Lung (tissue), 12 donors: ENCODE results near the gene LEMD2. TPM values are rescaled to one million over a fixed set of nuclear protein-coding genes. Genes with fewer than 3 reads are reported as not detected.

ENCODE experiments used
- ATAC-seq: fragments of 200-7000 bp; cut with Tn5 transposase; one replicate; pipeline ENCODE4 v1.9.1; 2020; ENCODE audit warnings: moderate number of reproducible peaks; ENCODE audit not compliant: insufficient read depth, low FRiP score
- DNase-seq, 3 donors: peaks; one replicate each; pipeline ENCODE4 v3.0.0-alpha.2; 2013 to 2017
- H3K27ac ChIP-seq, 2 donors: one replicate each; pipeline ENCODE4 v1.5.1; 2013; ENCODE audit warnings: mild to moderate bottlenecking in 2 of 2, moderate library complexity in 2 of 2, control low read depth in 1 of 2, inconsistent platforms in 1 of 2, low read depth in 1 of 2, low read length in 1 of 2
- H3K27me3 ChIP-seq, 3 donors: one replicate each; pipeline ENCODE4 v1.5.1; 2013; ENCODE audit warnings: low read length in 2 of 3; ENCODE audit not compliant: control insufficient read depth in 3 of 3, insufficient read depth in 3 of 3
- H3K36me3 ChIP-seq, 4 donors: one replicate each; pipeline ENCODE4 v1.5.1; 2013; ENCODE audit warnings: low read length in 4 of 4, mild to moderate bottlenecking in 1 of 4, moderate library complexity in 1 of 4; ENCODE audit not compliant: control insufficient read depth in 4 of 4, insufficient read depth in 4 of 4
- H3K4me1 ChIP-seq, 5 donors: one replicate each; pipeline ENCODE4 v1.5.1; 2013; ENCODE audit warnings: low read length in 5 of 5, mild to moderate bottlenecking in 2 of 5, moderate library complexity in 1 of 5; ENCODE audit not compliant: control insufficient read depth in 5 of 5, insufficient read depth in 5 of 5
- H3K4me3 ChIP-seq: one replicate; pipeline ENCODE4 v1.5.1; 2013; ENCODE audit warnings: mild to moderate bottlenecking, control low read depth, moderate library complexity
- H3K9ac ChIP-seq, 2 donors: one replicate each; pipeline ENCODE4 v1.5.1; 2013; ENCODE audit warnings: low read length in 2 of 2, control low read depth in 1 of 2; ENCODE audit not compliant: insufficient read depth in 1 of 2
- H3K9me3 ChIP-seq, 4 donors: one replicate each; pipeline ENCODE4 v1.5.1; 2013; ENCODE audit warnings: low read length in 3 of 4, mild to moderate bottlenecking in 1 of 4, moderate library complexity in 1 of 4; ENCODE audit not compliant: control insufficient read depth in 4 of 4, insufficient read depth in 3 of 4
- CTCF ChIP-seq: IDR thresholded peaks from 2 replicates; pipeline ENCODE4 v1.5.1; 2012; ENCODE audit warnings: mild to moderate bottlenecking; ENCODE audit errors: control extremely low read depth, extremely low read depth
- WGBS, 2 donors: extraction: QIAGEN DNeasy Blood & Tissue Kit; methylation state at CpG; one replicate each; pipeline ENCODE4 v1.1.7; 2013; 5-methylcytosine and 5-hydroxymethylcytosine counted together
- polyA plus RNA-seq, 2 donors: library from polyadenylated mRNA; stranded (reverse); fragments of 200-250 nt; gene quantifications; one replicate each; pipeline ENCODE4 v1.2.1, GENCODE V29; 2013
- total RNA-seq, 2 donors: library from RNA; depleted of rRNA in 1 of 2; stranded (reverse); fragments of >200 nt in 1 of 2; gene quantifications; one replicate each; pipeline ENCODE4 v1.2.1, GENCODE V29; 2014 to 2021
- donor health status: control.
- donor health status: control.
- donor health status: Bipolar disorder and iron deficiency.
- donor health status: healthy.
- donor health status: DM: yes; HTN: yes; CAD: no.

LEMD2 gene
- total and polyA plus RNA-seq, 4 donors: 52.1 to 63.6 (median 54.5) TPM

- H3K4me1 ChIP-seq: no peaks in the 10 kb centered on the region
- H3K9me3 ChIP-seq: no peaks in the 10 kb centered on the region
- WGBS, 2 donors: 77 to 82% methylated on average over 7 of the region's 7 CpGs
- H3K4me3 ChIP-seq: no peak overlapping the region
- H3K9ac ChIP-seq: no peak overlapping the region
- ATAC-seq (no peak), DNase-seq (no peak)
- no peaks in the 10 kb centered on the region for H3K27me3 ChIP-seq
- peaks cover 0 to 4% (median 0%) of the 10 kb centered on the region in 4 donors for H3K36me3 ChIP-seq
- TF ChIP-seq CTCF: no peak
- peak overlapping the region in 1 of 2 donors; percentile 61 for H3K27ac ChIP-seq
Measured at GRCh38 chr6:33731035-33731434, 57.9 kb downstream of the LEMD2 start.

- Histone ChIP-seq H3K4me1 (no peaks in the 10 kb centered on the region), H3K27ac (peak overlapping the region in 1 of 2 donors; percentile 61), H3K27me3 (no peaks in the 10 kb centered on the region), H3K9ac (no peak overlapping the region), H3K36me3 (peaks cover 0 to 4% (median 0%) of the 10 kb centered on the region in 4 donors), H3K4me3 (no peak overlapping the region), H3K9me3 (no peaks in the 10 kb centered on the region)
- WGBS, 2 donors: 77 to 82% methylated on average over 10 of the region's 10 CpGs
- DNase-seq (no peak), ATAC-seq (no peak)
- no peak for TF ChIP-seq CTCF
Measured at GRCh38 chr6:33730611-33731010, 58.3 kb downstream of the LEMD2 start.

- Histone ChIP-seq H3K36me3 (no peaks in the 10 kb centered on the region), H3K4me1 (peaks cover 0 to 7% (median 3%) of the 10 kb centered on the region in 5 donors), H3K9me3 (no peaks in the 10 kb centered on the region), H3K27me3 (no peaks in the 10 kb centered on the region), H3K9ac (no peak overlapping the region), H3K27ac (peak overlapping the region in 1 of 2 donors; percentile 81), H3K4me3 (no peak overlapping the region)
- WGBS, 2 donors: 91 to 96% methylated on average over 6 of the region's 6 CpGs
- DNase-seq (no peak), ATAC-seq (no peak)
- TF ChIP-seq CTCF: no peak
Measured at GRCh38 chr6:33729059-33729458, 59.9 kb downstream of the LEMD2 start.

- WGBS, 2 donors: 87% methylated on average over 11 of the region's 11 CpGs
- TF ChIP-seq CTCF: no peak
- Histone ChIP-seq H3K4me3 (no peak overlapping the region), H3K27ac (peak overlapping the region in 1 of 2 donors; percentile 81), H3K9ac (no peak overlapping the region), H3K36me3 (no peaks in the 10 kb centered on the region), H3K4me1 (peaks cover 0 to 13% (median 9%) of the 10 kb centered on the region in 5 donors), H3K9me3 (no peaks in the 10 kb centered on the region), H3K27me3 (no peaks in the 10 kb centered on the region)
- ATAC-seq (no peak), DNase-seq (no peak)
Measured at GRCh38 chr6:33728438-33728837, 60.5 kb downstream of the LEMD2 start.
